Neuron (in vitro differentiated cells): Measurements from ENCODE around the gene LHFPL6.

Source experiments
- H2AFZ ChIP-seq: one replicate; pipeline ENCODE4 v1.6.1; 2013; ENCODE audit warnings: low read depth, mild to moderate bottlenecking, inconsistent platforms, low read length, moderate library complexity
- H3K27me3 ChIP-seq: one replicate; pipeline ENCODE4 v1.6.1; 2013; ENCODE audit warnings: low read length; ENCODE audit not compliant: insufficient read depth
- H3K36me3 ChIP-seq: one replicate; pipeline ENCODE4 v1.6.1; 2013; ENCODE audit warnings: low read length; ENCODE audit not compliant: insufficient read depth
- H3K4me1 ChIP-seq: one replicate; pipeline ENCODE4 v1.6.1; 2013; ENCODE audit warnings: low read length; ENCODE audit not compliant: insufficient read depth
- H3K4me3 ChIP-seq: 2 replicates; pipeline ENCODE4 v1.5.1; 2013; ENCODE audit warnings: mild to moderate bottlenecking, low read length, moderate library complexity
- H3K9me3 ChIP-seq: one replicate; pipeline ENCODE4 v1.6.1; 2013; ENCODE audit warnings: low read length

The LHFPL6 gene

GRCh38 chr13:39461685-39462266, 141.2 kb downstream of the LHFPL6 start:
- H3K9me3 ChIP-seq = peaks cover 3% of the 10 kb centered on the region
- H3K4me3 ChIP-seq = no peak overlapping the region
- H3K4me1 ChIP-seq = peaks cover 9% of the 10 kb centered on the region
- no peaks in the 10 kb centered on the region for H3K27me3 ChIP-seq
- H2AFZ ChIP-seq = no peak overlapping the region
- H3K36me3 ChIP-seq = no peaks in the 10 kb centered on the region

DNA sequence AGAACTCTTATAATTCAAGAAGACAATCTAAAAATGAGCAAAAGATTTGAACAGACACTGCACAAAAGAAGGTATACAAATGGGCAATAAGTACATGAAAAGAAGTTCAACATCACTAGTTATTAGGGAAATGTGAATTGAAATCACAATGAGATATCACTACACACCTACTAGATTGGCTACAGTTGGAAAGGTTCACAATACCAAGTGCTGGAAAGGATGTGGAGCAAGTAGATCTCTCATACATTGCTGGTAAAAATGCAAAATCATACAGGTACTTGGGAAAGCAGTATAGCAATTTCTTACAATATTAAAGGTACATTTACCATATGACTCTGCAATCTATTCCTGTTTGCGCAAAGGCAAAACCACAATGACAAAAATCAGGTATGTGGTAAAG, 145.7 kb downstream of the LHFPL6 start:
- Histone ChIP-seq H3K27me3 (no peaks in the 10 kb centered on the region), H3K4me3 (no peak overlapping the region), H3K36me3 (no peaks in the 10 kb centered on the region), H3K9me3 (no peaks in the 10 kb centered on the region), H3K4me1 (peaks cover 18% of the 10 kb centered on the region), H2AFZ (no peak overlapping the region)

- H3K9me3 ChIP-seq = no peaks in the 10 kb centered on the region
- H3K36me3 ChIP-seq = no peaks in the 10 kb centered on the region
- no peak overlapping the region for H3K4me3 ChIP-seq
- H3K4me1 ChIP-seq = peaks cover 25% of the 10 kb centered on the region
- H3K27me3 ChIP-seq = no peaks in the 10 kb centered on the region
- no peak overlapping the region for H2AFZ ChIP-seq
Measured at GRCh38 chr13:39455521-39456175, 147.3 kb downstream of the LHFPL6 start.

GRCh38 chr13:39452834-39453233, 150.2 kb downstream of the LHFPL6 start:
- Histone ChIP-seq H2AFZ (no peak overlapping the region), H3K4me1 (peaks cover 35% of the 10 kb centered on the region), H3K36me3 (no peaks in the 10 kb centered on the region), H3K9me3 (no peaks in the 10 kb centered on the region), H3K4me3 (no peak overlapping the region), H3K27me3 (no peaks in the 10 kb centered on the region)

GRCh38 chr13:39452417-39452816, 150.6 kb downstream of the LHFPL6 start:
- no peaks in the 10 kb centered on the region for H3K27me3 ChIP-seq
- no peak overlapping the region for H3K4me3 ChIP-seq
- H3K4me1 ChIP-seq = peaks cover 35% of the 10 kb centered on the region
- no peaks in the 10 kb centered on the region for H3K36me3 ChIP-seq
- no peak overlapping the region for H2AFZ ChIP-seq
- H3K9me3 ChIP-seq = no peaks in the 10 kb centered on the region

- Histone ChIP-seq H3K4me1 (peaks cover 35% of the 10 kb centered on the region), H3K36me3 (no peaks in the 10 kb centered on the region), H2AFZ (no peak overlapping the region), H3K27me3 (no peaks in the 10 kb centered on the region), H3K4me3 (no peak overlapping the region), H3K9me3 (no peaks in the 10 kb centered on the region)
Measured at GRCh38 chr13:39451860-39452301, 151.1 kb downstream of the LHFPL6 start.

DNA sequence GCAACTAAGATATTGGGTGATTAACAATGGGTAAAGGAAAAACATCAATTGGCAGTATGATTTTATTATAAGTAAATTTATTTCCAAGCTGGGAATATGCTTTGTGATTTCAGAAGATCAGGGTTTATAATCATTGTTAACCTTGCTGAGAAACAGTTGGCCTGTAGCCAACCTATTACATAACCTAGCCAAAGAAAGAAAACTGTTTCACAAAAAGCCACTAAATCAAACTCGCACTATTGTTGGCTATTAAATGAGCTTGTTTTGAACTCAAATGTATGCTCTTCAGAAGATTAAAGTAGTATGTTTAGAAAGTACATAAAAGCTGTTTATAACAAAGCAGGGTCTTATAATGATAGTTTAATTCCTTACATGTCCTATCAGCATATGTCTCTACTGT, 151.7 kb downstream of the LHFPL6 start:
- peaks cover 35% of the 10 kb centered on the region for H3K4me1 ChIP-seq
- H2AFZ ChIP-seq = no peak overlapping the region
- no peak overlapping the region for H3K4me3 ChIP-seq
- H3K27me3 ChIP-seq = no peaks in the 10 kb centered on the region
- H3K36me3 ChIP-seq = no peaks in the 10 kb centered on the region
- no peaks in the 10 kb centered on the region for H3K9me3 ChIP-seq

- no peak overlapping the region for H3K4me3 ChIP-seq
- H2AFZ ChIP-seq = no peak overlapping the region
- no peaks in the 10 kb centered on the region for H3K9me3 ChIP-seq
- H3K27me3 ChIP-seq = no peaks in the 10 kb centered on the region
- H3K4me1 ChIP-seq = peaks cover 35% of the 10 kb centered on the region
- no peaks in the 10 kb centered on the region for H3K36me3 ChIP-seq
Measured at GRCh38 chr13:39450176-39450575, 152.8 kb downstream of the LHFPL6 start.

GRCh38 chr13:39448834-39449233, 154.2 kb downstream of the LHFPL6 start:
- Histone ChIP-seq H3K4me3 (no peak overlapping the region), H3K9me3 (no peaks in the 10 kb centered on the region), H3K27me3 (no peaks in the 10 kb centered on the region), H3K36me3 (no peaks in the 10 kb centered on the region), H3K4me1 (peaks cover 35% of the 10 kb centered on the region), H2AFZ (no peak overlapping the region)

GRCh38 chr13:39446865-39447264, 156.1 kb downstream of the LHFPL6 start:
- no peak overlapping the region for H2AFZ ChIP-seq
- peaks cover 16% of the 10 kb centered on the region for H3K4me1 ChIP-seq
- H3K9me3 ChIP-seq = no peaks in the 10 kb centered on the region
- H3K27me3 ChIP-seq = no peaks in the 10 kb centered on the region
- no peak overlapping the region for H3K4me3 ChIP-seq
- H3K36me3 ChIP-seq = no peaks in the 10 kb centered on the region

DNA sequence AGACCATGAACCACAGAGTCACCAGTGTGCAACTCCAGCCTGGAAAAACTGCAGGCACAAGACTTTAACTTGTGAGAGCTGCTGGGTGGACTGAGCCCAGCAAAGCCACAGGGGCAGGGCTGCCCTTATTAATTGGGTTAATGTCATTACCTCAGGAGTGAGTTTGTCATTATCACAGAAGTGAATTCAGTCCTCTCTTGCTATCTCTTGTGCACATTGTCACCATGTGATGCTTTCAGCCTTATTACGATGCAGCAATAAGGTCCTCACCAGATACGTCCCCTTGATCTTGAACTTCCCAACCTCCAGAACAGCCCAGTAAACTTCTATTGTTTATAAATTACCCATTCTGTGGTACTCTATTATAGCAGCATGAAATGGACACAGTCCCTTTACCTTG, 158.1 kb downstream of the LHFPL6 start:
- no peaks in the 10 kb centered on the region for H3K36me3 ChIP-seq
- H2AFZ ChIP-seq = no peak overlapping the region
- no peaks in the 10 kb centered on the region for H3K9me3 ChIP-seq
- peaks cover 6% of the 10 kb centered on the region for H3K4me1 ChIP-seq
- no peaks in the 10 kb centered on the region for H3K27me3 ChIP-seq
- H3K4me3 ChIP-seq = no peak overlapping the region

DNA sequence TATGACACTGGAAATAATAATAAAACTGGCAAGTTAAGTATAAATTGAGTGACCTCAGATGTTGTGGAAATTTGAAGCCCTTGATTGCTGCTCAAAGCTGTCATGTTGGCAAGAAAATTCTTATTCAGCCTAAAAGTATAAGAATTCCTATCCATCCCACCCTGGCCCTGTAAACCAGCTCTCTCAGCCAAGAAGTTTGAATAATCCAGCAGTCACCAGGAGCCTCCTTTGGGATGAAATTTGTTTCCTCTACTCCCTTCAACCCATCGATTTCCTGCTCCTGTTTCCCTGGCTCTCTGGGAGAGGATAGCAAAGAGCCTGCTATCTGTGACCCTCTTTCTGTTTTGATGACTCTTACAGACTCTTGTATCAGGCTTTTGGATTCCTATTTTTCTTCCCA, 169.3 kb downstream of the LHFPL6 start:
- Histone ChIP-seq H3K4me1 (no peaks in the 10 kb centered on the region), H2AFZ (no peak overlapping the region), H3K9me3 (peaks cover 3% of the 10 kb centered on the region), H3K4me3 (no peak overlapping the region), H3K36me3 (no peaks in the 10 kb centered on the region), H3K27me3 (no peaks in the 10 kb centered on the region)

GRCh38 chr13:39432196-39432595, 170.8 kb downstream of the LHFPL6 start:
- Histone ChIP-seq H2AFZ (no peak overlapping the region), H3K4me3 (no peak overlapping the region), H3K36me3 (no peaks in the 10 kb centered on the region), H3K27me3 (no peaks in the 10 kb centered on the region), H3K4me1 (no peaks in the 10 kb centered on the region), H3K9me3 (peaks cover 4% of the 10 kb centered on the region)
